COLO668 (cell line): ENCODE measurements around the gene CYP4F2.
"Not testable (repeated sequence)": the region's sequence is repeated elsewhere in the genome, so short reads cannot be mapped to it uniquely, and the experiment has no call there.

Source experiments
- DNase-seq: peaks from one replicate; lab custom pipeline; 2025; ENCODE audit not compliant: unreplicated experiment; lab: John Stamatoyannopoulos, UW

Gene CYP4F2

GRCh38 chr19:15900504-15900903, 2.6 kb upstream of the CYP4F2 start:
- no peak for DNase-seq

DNA sequence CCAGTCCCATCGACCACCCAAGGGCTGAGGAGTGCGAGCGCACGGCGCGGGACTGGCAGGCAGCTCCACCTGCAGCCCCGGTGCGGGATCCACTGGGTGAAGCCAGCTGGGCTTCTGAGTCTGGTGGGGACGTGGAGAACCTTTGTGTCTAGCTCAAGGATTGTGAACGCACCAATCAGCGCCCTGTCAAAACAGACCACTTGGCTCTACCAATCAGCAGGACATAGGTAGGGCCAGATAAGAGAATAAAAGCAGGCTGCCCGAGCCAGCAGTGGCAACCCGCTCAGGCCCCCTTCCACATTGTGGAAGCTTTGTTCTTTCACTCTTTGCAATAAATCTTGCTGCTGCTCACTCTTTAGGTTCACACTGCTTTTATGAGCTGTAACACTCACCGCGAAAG, 2.2 kb upstream of the CYP4F2 start:
- DNase-seq, result not testable (repeated sequence)

DNA sequence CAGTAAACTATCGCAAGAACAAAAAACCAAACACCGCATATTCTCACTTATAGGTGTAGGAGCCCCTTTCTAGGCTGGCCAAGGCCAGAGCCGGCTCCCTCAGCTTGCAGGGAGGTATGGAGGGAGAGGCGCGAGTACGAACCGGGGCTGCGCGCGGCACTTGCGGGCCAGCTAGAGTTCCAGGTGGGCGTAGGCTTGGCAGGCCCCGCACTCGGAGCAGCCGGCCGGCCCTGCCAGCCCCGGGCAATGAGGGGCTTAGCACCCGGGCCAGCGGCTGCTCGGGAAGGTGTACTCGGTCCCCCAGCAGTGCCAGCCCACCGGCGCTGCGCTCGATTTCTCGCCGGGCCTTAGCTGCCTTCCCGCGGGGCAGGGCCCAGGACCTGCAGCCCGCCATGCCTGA, 1.7 kb upstream of the CYP4F2 start:
- DNase-seq, result not testable (repeated sequence)

- DNase-seq, result no peak
Measured at GRCh38 chr19:15897026-15897737, 692 bp downstream of the CYP4F2 start.

DNA sequence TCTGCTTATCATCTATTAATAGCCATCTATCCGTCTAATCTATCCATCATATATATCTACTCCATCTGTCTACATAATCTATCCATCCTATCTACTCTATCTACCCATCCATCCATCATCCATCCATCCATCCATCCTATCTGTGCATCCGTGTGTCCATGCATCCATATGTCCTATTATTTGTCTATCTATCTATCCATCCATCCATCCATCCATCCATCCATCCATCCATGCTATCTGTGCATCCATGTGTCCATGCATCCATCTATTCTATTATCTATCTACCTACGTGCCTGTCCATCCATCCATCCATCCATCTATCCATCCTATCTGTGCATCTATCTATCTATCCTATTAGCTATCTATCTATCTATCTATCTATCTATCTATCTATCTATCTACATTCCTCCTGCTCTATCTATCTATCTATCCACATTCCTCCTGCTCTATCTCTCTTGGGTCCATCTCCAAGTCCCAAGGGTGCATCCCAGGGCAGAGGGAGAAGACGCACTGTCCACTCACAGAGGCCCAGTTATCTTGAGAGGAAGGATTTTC, 1.9 kb downstream of the CYP4F2 start:
- DNase-seq, result no peak

GRCh38 chr19:15894359-15894758, 3.5 kb downstream of the CYP4F2 start:
- no peak for DNase-seq

DNA sequence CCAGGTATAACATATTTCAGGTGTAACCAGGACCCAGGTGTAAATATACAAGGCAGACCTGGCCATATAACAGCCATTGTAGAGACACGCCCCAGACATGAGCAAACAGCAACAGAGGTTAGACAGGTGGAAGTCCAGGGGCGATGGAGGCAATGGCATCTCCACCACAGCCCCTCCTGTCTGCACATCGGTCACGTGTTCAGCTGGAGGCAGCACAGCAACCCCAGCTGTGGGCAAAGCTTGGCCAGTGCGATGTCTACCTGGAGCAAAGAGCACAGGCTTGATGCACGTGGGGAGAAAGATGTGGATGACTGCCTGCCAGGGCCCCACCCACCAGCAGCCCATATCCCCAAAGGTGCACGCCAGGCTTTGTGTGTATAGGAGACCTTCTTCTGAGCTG, 4.4 kb downstream of the CYP4F2 start:
- DNase-seq, result no peak

- DNase-seq, result no peak
Measured at GRCh38 chr19:15892012-15892411, 5.9 kb downstream of the CYP4F2 start.

DNA sequence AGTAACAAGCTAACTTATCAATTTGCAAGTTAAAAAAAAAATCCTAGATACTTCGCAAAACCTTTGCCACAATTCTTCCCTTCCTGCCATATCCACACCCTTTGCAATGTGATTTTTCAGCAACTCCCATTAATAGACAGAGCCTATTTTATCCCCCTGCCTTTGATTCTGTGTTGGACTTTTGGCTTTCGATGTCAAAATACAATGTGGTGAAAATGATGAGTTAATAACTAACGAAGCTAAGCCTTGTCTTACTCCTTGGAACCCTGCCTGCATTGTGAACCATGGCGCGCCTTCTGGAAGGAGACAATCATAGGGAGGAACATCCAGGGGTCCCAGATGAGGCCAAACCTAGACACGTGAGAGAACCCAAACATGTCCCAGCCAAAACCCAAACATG, 6.4 kb downstream of the CYP4F2 start:
- no peak for DNase-seq

DNA sequence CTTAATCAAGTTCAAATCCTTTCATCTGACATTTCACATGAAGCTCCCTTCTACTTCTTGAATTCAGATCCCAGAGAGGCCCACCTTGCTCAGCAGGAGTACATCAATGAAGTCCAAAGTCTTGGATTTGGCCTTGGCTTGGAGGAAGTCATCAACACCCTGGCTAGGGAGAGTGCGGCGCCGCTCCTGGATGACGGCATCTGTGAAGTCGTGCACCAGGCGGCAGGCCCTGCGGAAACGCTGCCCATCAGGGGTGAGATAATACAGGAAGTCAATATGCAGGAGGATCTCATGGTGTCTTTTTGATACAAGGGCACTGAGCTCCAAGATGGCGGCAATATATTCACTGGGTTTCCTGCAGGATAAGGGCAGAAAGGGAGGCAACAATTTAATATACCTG, 8.5 kb downstream of the CYP4F2 start:
- not testable (repeated sequence) for DNase-seq

GRCh38 chr19:15885919-15886318, 12.0 kb downstream of the CYP4F2 start:
- DNase-seq, result no peak

GRCh38 chr19:15885167-15885566, 12.7 kb downstream of the CYP4F2 start:
- DNase-seq, result no peak

DNA sequence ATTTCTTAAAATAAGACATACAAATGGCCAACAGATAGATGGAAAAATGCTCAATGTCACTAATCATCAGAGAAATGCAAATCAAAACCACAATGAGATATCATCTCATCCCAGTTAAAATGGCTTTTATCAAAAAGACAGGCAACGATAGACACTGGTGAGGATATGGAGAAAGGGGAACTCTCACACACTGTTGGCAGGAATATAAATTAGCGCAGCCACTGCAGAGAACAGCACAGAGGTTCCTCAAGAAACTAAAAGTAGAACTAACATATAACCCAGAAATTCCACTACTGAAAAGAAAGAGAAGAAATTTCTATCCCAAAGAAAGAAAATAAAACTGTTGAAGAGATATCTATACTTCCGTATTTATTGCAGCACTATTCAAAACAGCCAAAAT, 14.5 kb downstream of the CYP4F2 start:
- DNase-seq, result not testable (repeated sequence)

DNA sequence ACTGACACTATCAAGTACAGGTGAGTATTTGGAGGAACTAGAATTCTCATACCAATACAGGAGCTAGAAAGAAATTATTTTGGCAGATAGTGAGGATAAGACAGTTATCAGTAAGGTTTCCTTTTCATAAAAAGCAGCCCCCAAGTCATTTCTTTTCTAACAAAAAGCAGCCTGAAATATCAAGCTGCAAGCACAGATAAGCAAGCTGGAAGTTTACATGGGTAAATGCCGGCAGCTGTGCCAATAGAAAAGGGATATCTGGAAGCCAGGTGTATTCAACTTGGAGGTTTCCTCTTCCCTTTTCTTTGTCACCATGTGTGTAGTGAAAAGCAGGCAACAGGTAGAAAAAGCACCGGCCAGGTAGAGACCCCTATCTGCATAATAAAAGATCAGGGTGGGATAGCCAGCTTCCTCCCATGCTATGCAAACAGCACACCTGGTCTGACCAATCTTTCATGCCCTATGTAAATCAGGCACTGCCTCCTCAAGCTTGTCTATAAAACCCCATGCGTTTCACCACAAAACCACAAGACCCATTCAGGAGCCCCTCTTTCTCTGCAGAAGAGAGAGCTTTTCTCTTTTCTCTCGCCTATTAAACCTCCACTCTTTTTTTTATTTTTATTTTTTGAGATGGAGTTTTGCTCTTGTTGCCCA, 22.9 kb downstream of the CYP4F2 start:
- no peak for DNase-seq

DNA sequence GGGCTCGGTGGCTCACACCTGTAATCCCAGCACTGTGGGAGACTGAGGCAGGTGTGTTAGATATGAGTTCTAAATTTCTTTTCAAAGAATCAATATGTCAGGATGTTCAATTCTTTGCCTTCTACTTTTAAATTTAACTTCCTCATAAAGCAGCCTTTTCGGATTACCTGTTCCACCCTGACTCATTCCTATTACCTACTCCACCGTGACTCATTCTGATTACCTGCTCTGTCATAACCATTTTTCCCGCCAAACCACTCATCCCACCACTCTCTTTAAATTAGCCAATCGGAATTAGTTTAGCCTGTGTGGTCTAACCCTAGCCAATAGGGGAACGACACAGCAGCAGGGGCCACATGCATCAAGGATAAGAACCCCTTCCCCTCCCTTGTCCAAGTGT, 24.1 kb downstream of the CYP4F2 start:
- not testable (repeated sequence) for DNase-seq

DNA sequence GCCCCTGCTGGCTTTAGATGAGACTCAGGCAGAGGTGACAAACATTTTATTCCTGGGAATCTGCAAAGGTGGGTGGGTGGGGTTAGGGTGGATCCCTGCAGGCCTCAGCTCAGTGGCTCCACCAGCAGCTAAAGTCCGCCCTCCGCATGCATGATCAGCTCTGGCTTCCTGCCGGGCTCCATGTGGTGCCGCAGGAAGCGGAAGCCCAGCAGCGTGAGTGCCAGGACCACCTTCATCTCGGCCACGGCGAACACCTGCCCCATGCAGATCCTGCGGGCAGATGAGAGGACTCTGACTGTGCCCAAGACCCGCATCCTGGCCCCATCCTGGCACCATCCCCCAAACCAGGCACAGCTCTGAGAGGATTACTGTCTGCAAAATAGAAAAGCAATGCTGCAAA, 26.3 kb downstream of the CYP4F2 start:
- no peak for DNase-seq

- no peak for DNase-seq
Measured at GRCh38 chr19:15869873-15870272, 28.0 kb downstream of the CYP4F2 start.

GRCh38 chr19:15869109-15869555, 28.7 kb downstream of the CYP4F2 start:
- peak; percentile 4 for DNase-seq

DNA sequence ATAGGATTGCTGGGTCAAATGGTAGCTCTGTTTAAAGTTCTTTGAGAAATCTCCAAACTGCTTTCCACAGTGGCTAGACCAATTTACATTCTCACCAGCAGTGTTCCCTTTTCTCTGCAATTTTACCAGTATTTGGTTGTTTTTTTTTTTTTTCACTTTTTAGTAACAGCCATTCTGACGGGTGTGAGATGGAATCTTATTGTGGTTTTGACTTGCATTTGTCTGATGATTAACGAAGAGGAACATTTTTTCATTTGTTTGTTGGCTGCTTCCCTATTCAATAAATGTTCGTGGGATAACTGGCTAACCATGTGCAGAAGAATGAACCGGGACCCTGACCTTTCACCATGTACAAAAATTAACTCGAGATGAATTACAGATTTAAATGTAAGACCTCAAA, 31.2 kb downstream of the CYP4F2 start:
- no peak for DNase-seq

DNA sequence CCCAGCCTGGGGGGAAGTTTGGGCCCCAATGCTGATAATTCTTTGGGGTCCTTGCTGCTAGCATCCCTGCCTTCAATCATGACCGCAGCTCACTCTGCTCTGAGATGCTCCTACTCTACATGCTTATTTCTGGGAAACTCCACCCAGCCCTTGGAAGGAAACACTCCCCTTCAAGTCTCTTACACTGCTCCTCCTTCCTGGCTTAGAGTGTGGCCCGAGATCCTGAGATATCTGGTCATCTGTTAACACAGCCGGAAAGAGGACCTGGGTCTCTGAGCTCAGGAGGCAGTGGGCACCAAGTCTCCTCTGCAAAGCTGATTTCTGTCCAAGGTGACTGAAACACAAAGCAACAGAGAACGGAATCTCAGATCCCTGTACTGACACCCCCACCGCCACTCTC, 33.0 kb downstream of the CYP4F2 start:
- no peak for DNase-seq

- no peak for DNase-seq
Measured at GRCh38 chr19:15863272-15863671, 34.6 kb downstream of the CYP4F2 start.

DNA sequence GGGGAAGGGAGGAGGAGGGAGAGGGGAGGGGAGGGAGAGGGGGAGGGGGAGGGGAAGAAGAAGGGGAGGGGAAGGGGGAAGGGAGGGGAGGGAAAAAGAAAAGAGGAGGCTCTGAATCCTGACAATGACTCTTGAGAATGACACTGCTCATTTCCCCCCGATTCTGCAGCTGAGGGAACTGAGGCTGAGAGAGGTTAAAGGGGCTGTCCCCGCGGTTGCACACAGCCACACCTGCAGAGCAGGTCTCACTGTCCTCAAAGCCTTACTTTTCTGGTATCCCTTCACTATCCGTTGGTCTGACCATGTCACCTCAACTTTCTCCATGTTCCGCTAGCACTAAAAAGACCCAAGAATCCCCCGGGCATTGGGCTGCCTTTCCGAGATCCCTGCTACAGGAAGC, 35.4 kb downstream of the CYP4F2 start:
- DNase-seq, result no peak
